Activated T-helper 2 cell treated with anti-CD3 and anti-CD28 coated beads, Interferon-gamma antibody, Interleukin-2, Interleukin-4, amounts not matched to agents 10 μg/mL and 5 μg/mL and 100 μg/mL, durations not matched to agents 14 hours and 24 hours and 36 hours (primary cell): ENCODE results near the gene AIG1. TPM values are rescaled to one million over a fixed set of nuclear protein-coding genes. Genes with fewer than 3 reads are reported as not detected.
"Not testable (repeated sequence)": the region's sequence is repeated elsewhere in the genome, so short reads cannot be mapped to it uniquely, and the experiment has no call there.

Experiments used
- DNase-seq: peaks from one replicate; pipeline ENCODE4 v3.0.0; 2021; ENCODE audit warnings: low spot score
- H3K27ac Mint-ChIP-seq: one replicate; pipeline ENCODE4 v1.8.0; 2021; ENCODE audit warnings: mixed read lengths
- H3K27me3 Mint-ChIP-seq: one replicate; pipeline ENCODE4 v1.8.0; 2021; ENCODE audit warnings: low read depth, mixed read lengths
- H3K36me3 Mint-ChIP-seq: one replicate; pipeline ENCODE4 v1.8.0; 2021; ENCODE audit warnings: low read depth, mixed read lengths
- H3K4me1 Mint-ChIP-seq: one replicate; pipeline ENCODE4 v1.8.0; 2021; ENCODE audit warnings: low read depth, mixed read lengths
- H3K4me3 Mint-ChIP-seq: one replicate; pipeline ENCODE4 v1.8.0; 2021; ENCODE audit warnings: low read depth, mild to moderate bottlenecking, moderate library complexity, mixed read lengths
- H3K9me3 Mint-ChIP-seq: one replicate; pipeline ENCODE4 v1.8.0; 2021; ENCODE audit warnings: mixed read lengths
- intact Hi-C: fragments of 100-400 bp; cut with micrococcal nuclease; formaldehyde crosslinking; loops from one replicate; pipeline ENCODE4 v1.15.1; 2023
- total RNA-seq: library from RNA; stranded (reverse); gene quantifications from 2 replicates; pipeline ENCODE4 v1.2.3, GENCODE V29; 2022

AIG1 gene
- total RNA-seq, 1 donor from 2014 or later, result 2.4 TPM

GRCh38 chr6:143084019-143084418 is 23.3 kb downstream of the AIG1 start:
- H3K4me1 Mint-ChIP-seq, H3K27me3 Mint-ChIP-seq, H3K4me3 Mint-ChIP-seq, H3K27ac Mint-ChIP-seq, H3K9me3 Mint-ChIP-seq, H3K36me3 Mint-ChIP-seq, DNase-seq, intact Hi-C loops: not testable (repeated sequence)

GRCh38 chr6:143087335-143087734 is 26.6 kb downstream of the AIG1 start:
- H3K27me3 Mint-ChIP-seq, H3K4me1 Mint-ChIP-seq, intact Hi-C loops, H3K4me3 Mint-ChIP-seq, DNase-seq, H3K9me3 Mint-ChIP-seq, H3K27ac Mint-ChIP-seq, H3K36me3 Mint-ChIP-seq: not testable (repeated sequence)

GRCh38 chr6:143087856-143088255 is 27.2 kb downstream of the AIG1 start:
- H3K4me1 Mint-ChIP-seq, result no peaks in the 10 kb centered on the region
- H3K36me3 Mint-ChIP-seq, result no peaks in the 10 kb centered on the region
- intact Hi-C loops, result no loop called here

GRCh38 chr6:143090314-143091044 is 29.8 kb downstream of the AIG1 start:
- Mint-ChIP-seq H3K27ac (no peak overlapping the region), H3K9me3 (no peaks in the 10 kb centered on the region), H3K36me3 (no peaks in the 10 kb centered on the region), H3K4me1 (no peaks in the 10 kb centered on the region), H3K27me3 (no peaks in the 10 kb centered on the region), H3K4me3 (no peak overlapping the region)
- intact Hi-C loops, result no loop called here
- no peak for DNase-seq

More at GRCh38 chr6:143087856-143088255, 27.2 kb downstream of the AIG1 start:
- no peak for DNase-seq
- no peaks in the 10 kb centered on the region for H3K9me3 Mint-ChIP-seq
- no peak overlapping the region for H3K27ac Mint-ChIP-seq
- H3K4me3 Mint-ChIP-seq, result no peak overlapping the region
- H3K27me3 Mint-ChIP-seq, result no peaks in the 10 kb centered on the region

- Mint-ChIP-seq H3K36me3 (no peaks in the 10 kb centered on the region), H3K27me3 (no peaks in the 10 kb centered on the region), H3K27ac (no peak overlapping the region), H3K9me3 (no peaks in the 10 kb centered on the region), H3K4me3 (no peak overlapping the region), H3K4me1 (no peaks in the 10 kb centered on the region)
- intact Hi-C loops, result no loop called here
- no peak for DNase-seq
Measured at GRCh38 chr6:143092768-143093167, 32.1 kb downstream of the AIG1 start.

GRCh38 chr6:143093290-143093689 is 32.6 kb downstream of the AIG1 start:
- Mint-ChIP-seq H3K27me3 (no peaks in the 10 kb centered on the region), H3K4me3 (no peak overlapping the region), H3K9me3 (no peaks in the 10 kb centered on the region), H3K27ac (no peak overlapping the region), H3K4me1 (no peaks in the 10 kb centered on the region), H3K36me3 (no peaks in the 10 kb centered on the region)
- intact Hi-C loops, result no loop called here
- no peak for DNase-seq

- no peaks in the 10 kb centered on the region for H3K4me1 Mint-ChIP-seq
- H3K27ac Mint-ChIP-seq, result no peak overlapping the region
- no peaks in the 10 kb centered on the region for H3K27me3 Mint-ChIP-seq
- H3K36me3 Mint-ChIP-seq, result no peaks in the 10 kb centered on the region
- no peaks in the 10 kb centered on the region for H3K9me3 Mint-ChIP-seq
- H3K4me3 Mint-ChIP-seq, result no peak overlapping the region
- intact Hi-C loops, result no loop called here
- DNase-seq, result no peak
Measured at GRCh38 chr6:143096403-143096802, 35.7 kb downstream of the AIG1 start.

- Mint-ChIP-seq H3K27ac (no peak overlapping the region), H3K4me3 (no peak overlapping the region), H3K36me3 (no peaks in the 10 kb centered on the region), H3K4me1 (no peaks in the 10 kb centered on the region), H3K9me3 (no peaks in the 10 kb centered on the region), H3K27me3 (no peaks in the 10 kb centered on the region)
- no peak for DNase-seq
- intact Hi-C loops, result no loop called here
Measured at GRCh38 chr6:143097224-143097795, 36.6 kb downstream of the AIG1 start.

- DNase-seq, result no peak
- Mint-ChIP-seq H3K27me3 (no peaks in the 10 kb centered on the region), H3K9me3 (no peaks in the 10 kb centered on the region), H3K4me1 (no peaks in the 10 kb centered on the region), H3K36me3 (no peaks in the 10 kb centered on the region), H3K27ac (no peak overlapping the region), H3K4me3 (no peak overlapping the region)
- intact Hi-C loops, result no loop called here
Measured at GRCh38 chr6:143098054-143098671, 37.5 kb downstream of the AIG1 start.

- Mint-ChIP-seq H3K27me3 (no peaks in the 10 kb centered on the region), H3K4me1 (peaks cover 2% of the 10 kb centered on the region), H3K27ac (no peak overlapping the region), H3K9me3 (no peaks in the 10 kb centered on the region), H3K4me3 (no peak overlapping the region), H3K36me3 (no peaks in the 10 kb centered on the region)
- intact Hi-C loops, result no loop called here
- DNase-seq, result no peak
Measured at GRCh38 chr6:143099647-143100046, 39.0 kb downstream of the AIG1 start.

- no peak for DNase-seq
- Mint-ChIP-seq H3K36me3 (no peaks in the 10 kb centered on the region), H3K27ac (no peak overlapping the region), H3K27me3 (no peaks in the 10 kb centered on the region), H3K4me3 (no peak overlapping the region), H3K4me1 (peaks cover 2% of the 10 kb centered on the region), H3K9me3 (no peaks in the 10 kb centered on the region)
- intact Hi-C loops, result no loop called here
Measured at GRCh38 chr6:143100429-143100828, 39.7 kb downstream of the AIG1 start.

GRCh38 chr6:143103916-143104315 is 43.2 kb downstream of the AIG1 start:
- H3K27ac Mint-ChIP-seq, result no peak overlapping the region
- H3K4me1 Mint-ChIP-seq, result peaks cover 2% of the 10 kb centered on the region
- H3K36me3 Mint-ChIP-seq, result no peaks in the 10 kb centered on the region

GRCh38 chr6:143107440-143107839 is 46.8 kb downstream of the AIG1 start:
- DNase-seq, result no peak
- intact Hi-C loops, result no loop called here
- no peaks in the 10 kb centered on the region for H3K9me3 Mint-ChIP-seq
- H3K36me3 Mint-ChIP-seq, result no peaks in the 10 kb centered on the region
- peaks cover 2% of the 10 kb centered on the region for H3K4me1 Mint-ChIP-seq
- H3K27ac Mint-ChIP-seq, result no peak overlapping the region
- no peaks in the 10 kb centered on the region for H3K27me3 Mint-ChIP-seq
- H3K4me3 Mint-ChIP-seq, result no peak overlapping the region

More at GRCh38 chr6:143103916-143104315, 43.2 kb downstream of the AIG1 start:
- H3K4me3 Mint-ChIP-seq, result no peak overlapping the region
- H3K27me3 Mint-ChIP-seq, result no peaks in the 10 kb centered on the region
- intact Hi-C loops, result no loop called here
- H3K9me3 Mint-ChIP-seq, result no peaks in the 10 kb centered on the region
- no peak for DNase-seq
